ENCODE data around the gene GABBR1.

DNA sequence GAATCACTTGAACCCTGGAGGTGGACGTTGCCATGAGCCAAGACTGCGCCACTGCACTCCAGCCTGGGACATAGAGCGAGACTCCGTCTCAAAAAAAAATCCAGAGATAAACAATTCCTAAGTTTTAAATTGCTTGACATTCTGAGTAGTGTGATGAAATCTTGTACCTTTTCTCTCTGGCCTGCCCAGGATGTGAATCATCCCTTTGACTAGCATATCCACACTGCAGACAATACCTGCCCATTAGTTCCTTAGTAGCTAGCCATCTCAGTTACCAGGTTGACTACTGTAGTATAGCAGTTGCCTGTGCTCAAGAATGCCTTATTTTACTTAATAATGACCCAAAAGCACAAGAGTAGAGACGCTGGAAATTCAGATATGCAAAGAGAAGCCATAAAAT, 45.1 kb upstream of the GABBR1 start:
- TF ChIP-seq CTCF (conservative IDR thresholded peaks at IDR 0.05; ENCODE audit: low read length): no peak
- no peak for TF ChIP-seq EZH2phosphoT487 (IDR thresholded peaks at IDR 0.05; ENCODE audit: borderline replicate concordance, low read depth, low read length)
